GM19043 (cell line): ENCODE measurements around the gene ORC5.
"Not testable (repeated sequence)": the region's sequence is repeated elsewhere in the genome, so short reads cannot be mapped to it uniquely, and the experiment has no call there.

Experiments used
- ATAC-seq: cut with Tn5 transposase; IDR thresholded peaks from one replicate; pipeline ENCODE4 v1.9.1; 2021; ENCODE audit warnings: low read depth; ENCODE audit not compliant: unreplicated experiment

The ORC5 gene

GRCh38 chr7:104196161-104196560 lies 11.7 kb downstream of the ORC5 start:
- no peak for ATAC-seq

DNA sequence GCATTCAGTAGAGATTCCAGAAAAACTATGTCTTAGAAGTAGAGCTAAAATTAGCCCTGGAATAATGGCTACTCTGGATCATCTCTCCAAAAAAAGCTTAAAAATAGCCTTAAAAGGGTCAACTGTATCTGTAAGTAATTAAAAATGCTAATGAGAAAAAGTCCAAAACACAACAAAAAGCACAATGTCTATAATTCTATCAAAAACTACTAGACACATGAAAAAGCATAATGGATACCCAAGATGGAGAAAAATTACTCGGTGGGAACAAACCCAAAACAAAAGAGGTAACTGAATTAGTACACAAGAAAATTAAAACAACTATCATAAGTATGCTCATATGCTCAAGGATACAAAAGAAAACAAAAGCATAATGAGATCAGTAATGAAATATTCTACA lies 15.4 kb downstream of the ORC5 start:
- ATAC-seq, result no peak

- ATAC-seq, result no peak
These were observed 22.5 kb downstream of the ORC5 start for GRCh38 chr7:104185346-104185745.

DNA sequence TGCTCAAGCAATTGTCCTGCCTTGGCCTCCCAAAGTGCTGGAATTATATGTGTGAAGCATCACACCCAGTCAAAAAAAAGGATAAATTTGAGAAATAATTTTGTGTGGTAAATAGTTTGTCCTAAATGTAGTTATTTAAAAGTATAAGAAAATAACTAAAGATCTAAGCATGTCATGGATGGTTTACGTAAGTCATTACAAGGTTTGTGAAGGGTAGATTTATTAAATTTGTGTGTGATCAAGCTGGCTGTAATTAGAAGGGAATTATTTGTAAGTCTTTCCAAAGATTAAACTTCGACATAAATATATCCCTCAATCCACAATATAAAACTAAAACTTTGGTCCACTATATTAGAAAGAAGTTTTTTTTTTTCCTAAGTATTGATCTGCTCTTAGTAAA lies 28.6 kb downstream of the ORC5 start:
- no peak for ATAC-seq

DNA sequence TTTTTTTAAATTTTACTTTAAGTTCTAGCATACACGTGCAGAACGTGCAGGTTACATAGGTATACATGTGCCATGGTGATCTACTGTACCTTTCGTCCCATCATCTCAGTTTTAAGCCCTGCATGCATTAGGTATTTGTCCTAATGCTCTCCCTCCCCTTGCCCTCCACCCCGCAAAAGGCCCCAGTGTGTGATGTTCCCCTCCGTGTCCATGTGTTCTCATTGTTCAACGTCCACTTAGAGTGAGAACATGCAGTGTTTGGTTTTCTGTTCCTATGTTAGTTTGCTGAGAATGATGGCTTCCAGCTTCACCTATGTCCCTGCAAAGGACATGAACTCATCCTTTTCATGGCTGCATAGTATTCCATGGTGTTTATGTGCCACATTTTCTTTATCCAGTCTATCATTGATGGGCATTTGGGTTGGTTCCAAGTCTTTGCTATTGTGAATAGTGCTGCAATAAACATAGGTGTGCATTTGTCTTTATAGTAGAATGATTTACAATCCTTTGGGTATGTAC lies 30.2 kb downstream of the ORC5 start:
- ATAC-seq, result not testable (repeated sequence)

DNA sequence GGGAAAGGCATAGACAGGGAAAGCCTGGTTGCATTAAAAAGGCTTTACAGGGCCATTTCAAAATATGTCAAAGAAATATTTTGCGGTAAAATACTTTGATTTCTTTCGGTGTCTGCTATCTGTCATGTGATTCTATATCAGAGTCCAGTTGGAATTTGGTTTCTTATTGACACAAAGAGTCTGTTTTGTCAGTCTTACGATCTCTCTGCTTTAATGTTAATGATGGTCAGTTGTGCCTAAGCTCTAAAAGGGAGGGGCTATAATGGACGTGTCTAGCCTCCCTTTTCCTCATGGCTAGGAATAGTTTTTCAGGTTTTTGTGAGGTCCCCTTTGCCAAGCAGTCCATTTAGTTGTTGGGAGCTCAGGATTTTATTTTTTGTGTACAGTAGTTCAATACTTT lies 31.5 kb downstream of the ORC5 start:
- no peak for ATAC-seq

DNA sequence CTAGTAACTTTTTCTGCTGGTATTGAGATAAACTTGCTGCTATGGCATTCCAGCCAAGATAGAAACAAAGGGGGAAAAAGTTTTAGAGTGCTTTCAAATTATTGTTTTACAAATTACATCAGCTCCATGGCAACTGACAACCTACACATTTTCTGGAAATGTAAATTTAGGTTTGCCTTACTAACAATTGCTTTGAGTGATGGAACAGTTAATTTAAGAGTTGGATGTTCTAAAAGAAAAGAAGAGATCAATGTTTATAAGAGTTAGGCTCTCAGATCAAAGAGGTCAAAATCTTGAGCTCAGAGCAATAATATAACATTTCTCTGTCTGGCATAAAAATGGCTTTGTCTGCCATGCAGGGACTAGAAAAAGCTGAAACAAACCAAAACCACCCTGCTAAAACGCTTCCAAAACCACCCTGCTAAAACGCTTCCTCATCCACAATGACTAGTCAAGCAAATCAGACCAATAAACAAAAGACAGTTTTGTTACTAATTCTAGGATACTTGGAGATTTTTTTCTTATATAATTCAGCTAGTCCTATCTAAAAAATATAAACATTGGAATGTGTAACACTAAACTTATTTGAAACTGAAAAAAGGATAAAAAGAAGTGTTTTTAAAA lies 32.3 kb downstream of the ORC5 start:
- no peak for ATAC-seq

GRCh38 chr7:104174798-104175197 lies 33.0 kb downstream of the ORC5 start:
- ATAC-seq, result no peak

DNA sequence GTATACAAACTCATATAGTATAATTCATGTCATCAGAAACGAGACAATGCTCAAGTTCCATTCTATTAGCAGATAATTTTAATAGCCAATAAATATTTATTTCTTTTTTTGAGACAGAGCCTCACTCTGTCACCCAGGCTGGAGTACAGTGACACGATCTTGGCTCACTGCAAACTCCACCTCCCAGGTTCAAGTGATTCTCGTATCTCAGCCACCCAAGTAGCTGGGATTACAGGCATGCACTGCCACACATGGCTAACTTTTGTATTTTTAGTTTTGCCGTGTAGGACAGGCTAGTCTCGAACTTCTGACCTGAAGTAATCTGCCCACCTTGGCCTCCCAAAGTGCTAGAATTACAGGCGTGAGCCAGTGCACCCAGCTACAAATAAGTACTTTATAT lies 45.7 kb downstream of the ORC5 start:
- ATAC-seq, result no peak

- ATAC-seq, result no peak
These were observed 46.6 kb downstream of the ORC5 start for GRCh38 chr7:104161244-104161643.

- no peak for ATAC-seq
These were observed 47.4 kb downstream of the ORC5 start for GRCh38 chr7:104160375-104160774.

DNA sequence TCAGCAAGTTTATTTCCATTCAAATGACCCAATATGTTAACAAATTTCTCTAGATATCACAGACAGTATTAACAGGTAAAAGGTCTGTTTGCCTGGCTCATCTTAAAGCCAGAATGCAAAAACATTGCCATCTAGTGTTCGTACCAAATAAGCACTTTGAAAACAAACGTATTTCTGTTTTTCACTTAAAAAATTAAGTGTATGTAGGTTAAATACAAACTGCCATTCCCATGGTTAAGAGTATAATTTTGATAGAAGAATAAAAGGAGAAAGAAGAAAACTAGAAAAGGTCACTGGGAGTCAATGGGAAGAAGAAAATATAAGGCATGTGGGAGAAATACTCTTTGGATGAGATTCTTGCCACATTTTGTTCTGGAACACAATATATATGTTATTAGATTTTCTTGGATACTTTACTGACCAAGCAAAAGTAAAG lies 51.0 kb downstream of the ORC5 start:
- ATAC-seq, result no peak

DNA sequence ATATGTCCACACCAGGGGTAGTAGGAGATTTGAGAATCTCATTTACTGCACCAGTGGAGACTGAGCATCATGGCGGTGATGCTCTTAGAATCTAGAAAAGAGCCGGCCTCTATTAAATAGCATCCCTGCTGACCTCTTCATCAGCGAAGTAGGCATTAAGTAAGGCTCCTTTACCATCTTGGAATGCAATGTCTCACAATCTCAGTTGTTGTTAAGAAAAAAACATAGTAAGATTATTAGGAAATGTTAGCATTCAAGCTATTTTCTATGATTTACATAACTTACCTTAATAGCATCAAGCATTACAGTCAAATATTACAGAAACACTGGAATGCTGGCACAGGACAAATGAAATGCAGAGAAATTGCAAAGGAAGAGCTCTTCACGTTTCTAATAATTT lies 54.5 kb downstream of the ORC5 start:
- no peak for ATAC-seq

GRCh38 chr7:104152468-104152867 lies 55.3 kb downstream of the ORC5 start:
- no peak for ATAC-seq

DNA sequence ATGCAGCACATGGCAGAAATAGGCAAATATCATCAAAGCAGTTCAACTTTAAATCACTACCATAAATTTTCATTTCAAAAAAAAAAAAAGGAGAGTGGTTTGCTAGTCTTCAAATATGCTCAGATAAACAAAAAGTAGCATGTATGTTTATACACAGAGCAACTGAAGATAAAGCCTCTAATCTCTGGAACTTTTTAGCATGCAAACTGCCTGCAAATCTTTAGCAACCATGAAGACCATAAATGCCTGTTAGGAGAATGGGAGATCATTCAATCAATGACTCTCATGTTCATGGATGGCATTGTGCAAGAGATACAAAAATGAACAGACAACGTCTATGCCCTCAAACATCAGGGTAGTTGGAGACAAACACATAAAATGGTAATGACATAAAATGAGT lies 57.3 kb downstream of the ORC5 start:
- no peak for ATAC-seq

GRCh38 chr7:104149822-104150221 lies 58.0 kb downstream of the ORC5 start:
- ATAC-seq, result no peak

DNA sequence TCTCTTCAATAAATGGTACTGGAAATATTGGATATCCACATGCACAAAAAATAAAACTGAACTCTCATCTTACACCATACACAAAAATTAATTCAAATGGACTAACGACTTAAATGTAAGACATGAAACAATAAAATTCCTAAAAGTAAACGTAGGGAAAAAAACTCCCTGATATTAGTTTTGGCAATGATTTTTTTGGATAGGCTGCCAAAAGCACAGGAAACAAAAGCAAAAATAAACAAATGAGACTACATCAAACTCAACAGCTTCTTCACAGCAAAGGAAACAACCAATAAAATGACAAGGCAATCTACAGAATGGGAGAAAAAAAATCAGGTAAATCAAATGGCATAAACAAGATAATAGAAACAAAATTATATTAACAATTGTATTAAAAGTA lies 65.7 kb downstream of the ORC5 start:
- ATAC-seq, result no peak

- no peak for ATAC-seq
These were observed 69.8 kb downstream of the ORC5 start for GRCh38 chr7:104137971-104138370.

DNA sequence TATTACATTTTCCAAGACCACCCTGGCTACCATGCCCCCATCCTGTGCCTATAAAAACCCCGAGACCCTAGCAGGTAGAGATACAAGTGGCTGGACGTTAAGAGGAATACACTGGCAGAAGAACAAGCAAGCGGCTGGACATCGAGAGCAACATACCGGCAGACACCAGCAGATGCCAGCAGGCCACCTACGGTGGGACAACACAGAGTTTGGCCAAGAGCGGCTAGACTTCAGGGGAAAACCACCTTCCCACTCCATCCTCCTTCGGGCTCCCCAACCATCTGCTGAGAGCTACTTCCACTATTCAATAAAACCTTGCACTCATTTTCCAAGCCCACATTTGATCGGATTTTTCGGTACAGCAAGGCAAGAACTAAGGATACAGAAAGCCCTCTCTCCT lies 70.3 kb downstream of the ORC5 start:
- ATAC-seq, result no peak

GRCh38 chr7:104136981-104137380 lies 70.8 kb downstream of the ORC5 start:
- no peak for ATAC-seq

DNA sequence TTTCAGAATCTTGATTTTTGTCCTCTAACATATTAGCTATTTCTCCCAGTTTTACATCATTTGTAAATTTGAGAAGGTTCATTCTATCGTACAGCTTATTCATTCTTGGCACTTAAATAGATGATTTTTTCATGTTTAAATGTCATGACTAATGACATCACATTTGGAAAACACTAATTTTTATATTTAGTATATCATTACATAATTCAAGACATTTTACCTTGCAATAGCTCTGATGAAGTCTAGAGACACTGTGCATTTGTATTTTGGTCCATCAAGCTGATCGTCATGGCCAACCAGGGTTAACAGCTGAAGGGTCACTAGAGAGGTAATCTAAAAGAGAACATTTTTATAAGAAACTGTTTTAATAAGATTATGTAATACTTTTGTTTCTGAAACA lies 71.3 kb downstream of the ORC5 start:
- ATAC-seq, result no peak

DNA sequence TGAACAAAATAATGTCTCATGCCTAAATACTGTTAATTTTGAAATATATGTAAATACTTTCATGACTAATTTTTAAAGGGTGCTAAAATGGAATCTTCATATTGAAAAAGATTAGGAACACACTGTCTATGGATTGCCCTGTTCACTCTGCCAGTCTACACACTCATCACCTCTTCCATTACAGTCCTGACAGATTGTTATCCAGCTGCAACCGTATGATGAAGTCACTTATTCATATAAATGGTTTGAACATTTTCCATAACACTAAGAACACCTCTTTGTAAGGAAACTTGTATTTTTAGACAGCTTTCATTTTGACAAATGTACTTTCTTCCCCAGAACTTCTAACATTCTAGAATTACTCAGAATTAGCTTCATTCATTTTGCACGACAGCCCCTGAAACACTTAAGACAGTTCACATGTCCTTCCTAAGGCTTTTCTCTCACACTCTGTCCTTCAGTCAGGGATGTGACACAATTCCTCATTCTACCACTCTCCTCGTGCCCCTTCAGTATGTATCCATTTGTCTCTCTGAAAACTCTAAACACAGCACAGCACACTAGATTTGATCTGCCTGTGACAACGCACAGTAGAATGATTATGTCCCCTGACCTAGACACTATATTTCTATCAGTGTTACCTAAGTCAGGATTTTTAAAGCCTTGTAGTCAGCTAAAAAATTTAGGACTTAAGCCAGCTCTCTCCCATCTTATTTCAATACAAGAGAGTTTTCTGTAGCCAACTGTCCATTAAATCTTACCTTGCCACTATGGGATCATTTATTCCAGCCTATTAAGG lies 71.9 kb downstream of the ORC5 start:
- ATAC-seq, result no peak
